GM12873 (cell line): ENCODE results near the gene CCDC148.

Experiments
- TF ChIP-seq, protein P1 (sequence below): IDR thresholded peaks from 2 replicates; pipeline ENCODE4 v1.5.1; 2012; ENCODE audit warnings: low read depth, mild to moderate bottlenecking, moderate library complexity, low read length, control low read depth; ENCODE audit not compliant: insufficient read depth; ENCODE audit errors: missing control alignments

CCDC148 gene

DNA sequence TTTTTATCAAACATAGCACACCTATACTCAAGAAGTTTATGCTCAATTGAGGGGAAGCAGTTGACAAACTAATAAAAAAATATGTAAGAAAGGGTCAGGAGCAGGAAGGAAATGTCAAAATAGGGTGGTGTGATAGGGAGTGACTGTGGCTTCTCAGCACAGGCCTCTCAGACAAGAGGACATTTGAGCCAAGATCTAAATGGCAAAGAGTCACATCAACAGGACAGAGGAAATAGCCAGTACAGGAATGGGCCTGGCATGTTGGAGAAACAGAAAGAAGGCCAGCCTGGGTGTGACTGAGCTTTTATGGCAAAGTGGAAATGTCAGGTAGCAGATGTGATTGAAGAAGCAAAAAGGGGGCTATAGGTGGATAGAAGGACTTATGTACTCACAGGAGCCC lies 117.0 kb downstream of the CCDC148 start:
- TF ChIP-seq, protein P1, sequence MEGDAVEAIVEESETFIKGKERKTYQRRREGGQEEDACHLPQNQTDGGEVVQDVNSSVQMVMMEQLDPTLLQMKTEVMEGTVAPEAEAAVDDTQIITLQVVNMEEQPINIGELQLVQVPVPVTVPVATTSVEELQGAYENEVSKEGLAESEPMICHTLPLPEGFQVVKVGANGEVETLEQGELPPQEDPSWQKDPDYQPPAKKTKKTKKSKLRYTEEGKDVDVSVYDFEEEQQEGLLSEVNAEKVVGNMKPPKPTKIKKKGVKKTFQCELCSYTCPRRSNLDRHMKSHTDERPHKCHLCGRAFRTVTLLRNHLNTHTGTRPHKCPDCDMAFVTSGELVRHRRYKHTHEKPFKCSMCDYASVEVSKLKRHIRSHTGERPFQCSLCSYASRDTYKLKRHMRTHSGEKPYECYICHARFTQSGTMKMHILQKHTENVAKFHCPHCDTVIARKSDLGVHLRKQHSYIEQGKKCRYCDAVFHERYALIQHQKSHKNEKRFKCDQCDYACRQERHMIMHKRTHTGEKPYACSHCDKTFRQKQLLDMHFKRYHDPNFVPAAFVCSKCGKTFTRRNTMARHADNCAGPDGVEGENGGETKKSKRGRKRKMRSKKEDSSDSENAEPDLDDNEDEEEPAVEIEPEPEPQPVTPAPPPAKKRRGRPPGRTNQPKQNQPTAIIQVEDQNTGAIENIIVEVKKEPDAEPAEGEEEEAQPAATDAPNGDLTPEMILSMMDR, result no peak

DNA sequence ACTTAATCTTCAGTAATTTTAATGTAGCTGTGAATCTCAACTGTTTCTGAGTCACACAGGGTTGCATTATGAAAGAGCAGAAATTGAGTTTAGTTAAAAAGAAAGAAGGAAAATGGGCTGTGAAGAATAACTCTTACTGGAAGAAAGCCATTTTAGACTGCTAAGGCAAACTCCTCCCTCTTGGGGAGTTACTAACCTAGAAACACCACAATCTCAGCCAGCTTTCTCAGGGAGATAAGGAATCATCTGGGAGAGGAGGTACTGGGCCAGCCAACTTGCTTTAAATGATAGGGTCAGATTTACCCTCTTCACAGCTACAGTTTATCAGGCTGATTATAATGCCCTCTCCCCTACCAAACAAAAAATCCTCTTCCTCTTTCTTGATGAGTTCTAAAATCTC lies 119.5 kb downstream of the CCDC148 start:
- TF ChIP-seq, protein P1, result no peak

DNA sequence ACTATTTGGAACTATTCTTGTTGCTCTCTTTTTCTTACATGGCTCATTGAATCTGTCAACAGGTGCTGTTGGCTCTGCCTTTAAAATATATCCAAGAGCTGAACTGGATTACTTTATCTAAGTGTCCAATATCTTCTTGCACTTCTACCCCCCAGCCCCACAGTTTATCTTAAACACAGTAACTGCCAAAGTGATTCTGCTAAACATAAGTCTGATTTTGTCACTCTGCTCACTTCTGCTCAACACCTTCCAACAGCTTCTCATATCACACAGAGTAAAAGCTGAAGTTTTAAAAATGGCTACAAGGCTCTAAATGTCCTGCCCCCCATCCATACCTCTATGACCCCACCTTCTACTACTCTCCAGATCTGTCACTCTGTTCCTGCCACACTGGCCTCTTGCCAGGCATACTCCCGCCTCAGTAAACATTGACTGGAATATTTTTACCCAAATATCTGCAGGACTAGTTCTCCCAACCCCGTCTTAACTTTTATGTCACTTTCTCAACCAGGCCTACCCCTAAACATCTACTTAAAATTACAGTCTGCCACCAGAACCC lies 130.7 kb downstream of the CCDC148 start:
- TF ChIP-seq, protein P1, result no peak

DNA sequence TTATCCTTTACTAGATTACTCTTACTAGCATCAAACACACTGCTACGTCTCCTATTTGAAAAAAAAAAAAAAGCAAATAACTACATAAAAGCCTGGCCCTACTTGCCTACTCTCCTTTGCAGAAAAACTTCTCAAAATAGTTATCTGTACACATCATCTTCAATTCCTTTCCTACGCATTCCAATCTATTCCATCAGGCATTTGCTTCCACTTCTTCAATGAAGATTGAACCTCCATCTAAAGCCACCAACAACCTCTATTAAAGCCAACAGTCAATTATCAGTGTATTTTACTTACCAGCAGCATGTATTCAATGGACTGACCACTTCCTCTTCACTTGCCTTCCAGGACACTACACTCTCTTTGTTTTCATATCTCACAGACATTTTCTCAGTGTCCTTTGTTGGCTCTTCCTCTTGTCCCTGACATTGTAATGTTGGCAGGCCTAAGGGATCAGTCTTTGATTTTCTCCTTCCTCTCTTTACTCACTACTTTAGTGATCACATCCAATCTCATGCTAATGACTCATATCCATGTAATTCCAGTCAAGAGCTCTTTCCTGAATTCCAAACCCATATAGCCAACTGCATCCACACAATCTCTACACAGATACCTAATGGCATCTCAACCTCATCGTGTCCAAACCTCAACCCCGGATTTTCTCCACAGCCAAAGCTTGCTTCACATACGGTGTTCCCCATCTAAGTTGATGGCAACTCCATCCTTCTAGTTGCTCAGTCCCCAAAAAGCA lies 131.3 kb downstream of the CCDC148 start:
- TF ChIP-seq, protein P1, result no peak

DNA sequence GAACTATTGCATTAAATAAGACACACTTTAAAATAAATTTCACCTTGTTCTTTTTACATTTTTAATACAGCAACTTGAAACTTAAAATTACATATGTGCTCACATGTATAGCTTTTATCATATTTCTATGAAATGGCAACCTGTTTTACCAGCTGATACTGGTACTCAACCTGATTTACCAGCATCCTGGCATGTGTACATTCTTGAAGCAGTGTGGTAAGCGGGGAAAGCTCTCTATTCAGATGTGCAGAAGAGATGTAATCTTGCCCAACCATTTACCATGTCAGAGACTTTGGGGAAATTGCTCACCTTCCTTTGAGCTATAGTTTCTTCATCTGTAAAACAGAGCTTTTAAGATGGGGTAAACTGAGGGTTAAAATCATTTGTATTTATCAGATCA lies 133.2 kb downstream of the CCDC148 start:
- TF ChIP-seq, protein P1, result no peak

DNA sequence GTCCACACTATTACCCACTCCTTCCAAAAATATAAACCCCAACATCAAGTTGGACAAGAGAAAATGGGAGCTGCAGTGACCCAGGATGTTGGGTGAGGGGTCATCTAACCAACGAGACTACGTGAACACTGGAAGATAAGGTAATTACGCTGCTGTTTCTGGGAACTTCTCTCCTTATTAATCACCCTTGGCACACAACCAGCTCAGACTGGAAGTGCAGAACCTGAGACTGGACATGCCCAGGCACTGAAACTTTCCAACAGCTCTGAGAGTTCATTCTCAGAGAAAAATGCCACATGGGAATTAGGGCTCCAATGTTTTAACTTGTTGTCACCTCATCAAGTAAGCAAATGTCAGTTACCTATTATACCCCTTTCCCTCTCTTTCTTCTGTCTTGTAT lies 135.3 kb downstream of the CCDC148 start:
- TF ChIP-seq, protein P1, result no peak

DNA sequence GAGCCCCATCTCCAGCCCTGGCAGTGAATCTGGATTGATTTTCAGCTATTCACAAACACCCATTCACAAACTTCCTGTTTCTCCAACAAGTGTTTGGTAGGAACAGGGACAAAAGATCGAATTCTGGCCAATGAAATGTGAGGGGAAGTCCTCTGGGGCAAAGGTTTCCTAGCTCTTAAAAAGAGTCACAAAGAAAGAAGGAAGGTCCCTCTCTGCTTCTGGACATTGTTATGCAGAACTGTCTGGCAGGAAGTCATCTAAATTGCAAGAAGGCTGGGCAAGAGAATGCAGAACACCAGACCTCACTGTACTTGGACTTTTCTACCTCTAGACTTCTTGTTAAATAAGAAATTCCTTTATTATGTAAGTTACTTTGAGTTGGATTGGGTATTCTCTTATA lies 137.3 kb downstream of the CCDC148 start:
- TF ChIP-seq, protein P1, result no peak
